Gastrocnemius medialis (tissue), 4 donors: ENCODE results near the gene AFAP1L2. TPM values are rescaled to one million over a fixed set of nuclear protein-coding genes. Genes with fewer than 3 reads are reported as not detected.

Experiments used
- ATAC-seq, 2 donors: fragments of 150-250 bp; one replicate each; pipeline ENCODE4 v1.9.1; 2016
- DNase-seq, 2 donors: peaks; one replicate each; pipeline ENCODE4 v3.0.0-alpha.2; 2019
- H3K27ac ChIP-seq, 4 donors: fragments of 200-600 bp; sonication (generic); 1 replicate in 1 of 4; 2 replicates in 3 of 4; pipeline ENCODE4 v1.5.1; 2016 to 2018; ENCODE audit warnings: mild to moderate bottlenecking in 2 of 4, moderate library complexity in 1 of 4
- H3K27me3 ChIP-seq, 3 donors: fragments of 200-600 bp; sonication (generic) in 2 of 3; 1 replicate in 1 of 3; 2 replicates in 2 of 3; pipeline versions ENCODE4 v1.5.1 to v1.6.0; 2016 to 2019; ENCODE audit warnings: mild to moderate bottlenecking in 1 of 3, moderate library complexity in 1 of 3
- H3K36me3 ChIP-seq, 2 donors: fragments of 200-600 bp; sonication (generic) in 1 of 2; one replicate each; pipeline ENCODE4 v1.5.1; 2017 to 2018
- H3K4me1 ChIP-seq, 2 donors: fragments of 200-600 bp; sonication (generic) in 1 of 2; one replicate each; pipeline ENCODE4 v1.5.1; 2016 to 2017; ENCODE audit warnings: mild to moderate bottlenecking in 2 of 2
- H3K4me3 ChIP-seq, 4 donors: fragments of 200-600 bp; sonication (generic) in 3 of 4; 1 replicate in 1 of 4; 2 replicates in 3 of 4; pipeline ENCODE4 v1.5.1; 2016 to 2019; ENCODE audit warnings: mild to moderate bottlenecking in 2 of 4
- H3K9me3 ChIP-seq, 3 donors: fragments of 200-600 bp; sonication (generic) in 2 of 3; 1 replicate in 1 of 3; 2 replicates in 2 of 3; pipeline ENCODE4 v1.5.1; 2016 to 2019
- POLR2A ChIP-seq, 2 donors: fragments of 450-650 bp; IDR thresholded peaks; one replicate each; pipeline ENCODE4 v1.6.1; 2017; ENCODE audit warnings: antibody characterized with exemption in 2 of 2, mild to moderate bottlenecking in 2 of 2, moderate library complexity in 2 of 2
- in situ Hi-C, 4 donors: fragments of 200-750 bp; cut with MboI; loops; one replicate each; pipeline versions ENCODE4 v1.15.0 to v1.8.0; 2017; ENCODE audit warnings: low sequenced_read_pairs in 4 of 4
- intact Hi-C: fragments of 100-400 bp; cut with DNase I; formaldehyde crosslinking; loops from one replicate; pipeline ENCODE4 v1.15.1; 2023; ENCODE audit warnings: low total_unique reads
- total RNA-seq, 4 donors: library from RNA; depleted of rRNA; stranded (reverse); fragments of >200 nt; gene quantifications; one replicate each; pipeline versions ENCODE4 v1.1.0 to v1.2.3, GENCODE V29; 2016
- TF ChIP-seq, protein P1 (sequence below), 5 experiments: fragments of 450-650 bp in 3 of 5; fragments of 200-600 bp in 2 of 5; sonication (generic) in 2 of 5; IDR thresholded peaks in 4 of 5; conservative IDR thresholded peaks in 1 of 5; 1 replicate in 4 of 5; 2 replicates in 1 of 5; pipeline ENCODE4 v1.5.1; 2016 to 2019; ENCODE audit warnings: antibody characterized with exemption in 5 of 5, mild to moderate bottlenecking in 3 of 5, moderate library complexity in 3 of 5

AFAP1L2 gene
- total RNA-seq, 4 donors from 2014 or later, result 1.3 to 3.5 (median 2.1) TPM

DNA sequence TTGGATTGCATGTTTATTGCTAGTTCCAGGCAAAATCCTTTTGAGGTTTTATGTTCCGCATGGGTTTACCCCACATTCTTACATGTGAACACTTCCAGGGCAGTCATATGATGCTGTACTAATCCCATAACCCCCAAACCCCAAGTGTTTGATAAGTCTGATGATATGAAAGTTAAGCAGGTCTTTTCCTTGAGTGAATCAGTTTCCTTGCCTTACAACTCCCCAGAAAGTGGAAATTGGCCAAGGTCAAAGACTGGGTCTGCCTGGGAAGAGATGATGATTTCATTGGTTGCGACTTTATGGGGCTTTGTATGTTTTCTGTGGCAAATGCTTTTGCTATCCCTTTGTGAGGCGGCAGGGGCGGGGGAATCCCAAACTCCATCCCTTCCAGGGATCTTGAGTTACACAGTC is 24.7 kb downstream of the AFAP1L2 start:
- intact Hi-C loops (no loop called here), in situ Hi-C loops (no loop called here)
- H3K27me3 ChIP-seq, result no peaks in the 10 kb centered on the region
- H3K9me3 ChIP-seq, result no peaks in the 10 kb centered on the region
- H3K4me3 ChIP-seq, result no peak overlapping the region
- no peaks in the 10 kb centered on the region for H3K4me1 ChIP-seq
- DNase-seq (no peak), ATAC-seq (no peak)
- no peaks in the 10 kb centered on the region for H3K36me3 ChIP-seq
- H3K27ac ChIP-seq, result no peak overlapping the region
- TF ChIP-seq POLR2A (IDR thresholded peaks at IDR 0.05), result no peak
- TF ChIP-seq, protein P1, sequence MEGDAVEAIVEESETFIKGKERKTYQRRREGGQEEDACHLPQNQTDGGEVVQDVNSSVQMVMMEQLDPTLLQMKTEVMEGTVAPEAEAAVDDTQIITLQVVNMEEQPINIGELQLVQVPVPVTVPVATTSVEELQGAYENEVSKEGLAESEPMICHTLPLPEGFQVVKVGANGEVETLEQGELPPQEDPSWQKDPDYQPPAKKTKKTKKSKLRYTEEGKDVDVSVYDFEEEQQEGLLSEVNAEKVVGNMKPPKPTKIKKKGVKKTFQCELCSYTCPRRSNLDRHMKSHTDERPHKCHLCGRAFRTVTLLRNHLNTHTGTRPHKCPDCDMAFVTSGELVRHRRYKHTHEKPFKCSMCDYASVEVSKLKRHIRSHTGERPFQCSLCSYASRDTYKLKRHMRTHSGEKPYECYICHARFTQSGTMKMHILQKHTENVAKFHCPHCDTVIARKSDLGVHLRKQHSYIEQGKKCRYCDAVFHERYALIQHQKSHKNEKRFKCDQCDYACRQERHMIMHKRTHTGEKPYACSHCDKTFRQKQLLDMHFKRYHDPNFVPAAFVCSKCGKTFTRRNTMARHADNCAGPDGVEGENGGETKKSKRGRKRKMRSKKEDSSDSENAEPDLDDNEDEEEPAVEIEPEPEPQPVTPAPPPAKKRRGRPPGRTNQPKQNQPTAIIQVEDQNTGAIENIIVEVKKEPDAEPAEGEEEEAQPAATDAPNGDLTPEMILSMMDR (IDR thresholded peaks at IDR 0.05 in 4 of 5, conservative IDR thresholded peaks at IDR 0.05 in 1 of 5), result no peak

DNA sequence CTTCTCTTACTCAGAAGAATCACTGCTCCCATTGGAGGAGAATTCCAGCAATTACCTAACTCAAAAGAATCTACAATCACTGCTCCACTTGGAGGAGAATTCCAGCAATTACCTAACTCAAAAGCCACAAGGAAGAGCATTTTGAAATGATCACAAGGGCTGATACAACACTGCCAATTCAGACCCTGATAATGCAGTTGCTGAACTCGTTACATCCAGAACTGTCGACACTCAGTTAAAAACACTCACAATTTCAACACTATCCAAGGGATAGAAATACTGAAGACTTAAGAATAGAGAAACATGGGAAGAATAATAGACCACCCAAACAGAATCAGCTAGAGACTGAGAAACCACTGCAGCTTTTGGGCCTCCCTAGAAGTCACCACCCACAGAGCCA is 27.8 kb downstream of the AFAP1L2 start:
- H3K27me3 ChIP-seq, result peaks cover 0 to 3% (median 0%) of the 10 kb centered on the region in 3 donors
- H3K9me3 ChIP-seq, result no peaks in the 10 kb centered on the region
- in situ Hi-C loops (no loop called here), intact Hi-C loops (no loop called here)
- TF ChIP-seq POLR2A (IDR thresholded peaks at IDR 0.05), result no peak
- TF ChIP-seq, protein P1 (IDR thresholded peaks at IDR 0.05 in 4 of 5, conservative IDR thresholded peaks at IDR 0.05 in 1 of 5), result no peak
- H3K27ac ChIP-seq, result no peak overlapping the region
- no peaks in the 10 kb centered on the region for H3K36me3 ChIP-seq
- DNase-seq (no peak), ATAC-seq (no peak)
- no peaks in the 10 kb centered on the region for H3K4me1 ChIP-seq
- H3K4me3 ChIP-seq, result no peak overlapping the region

DNA sequence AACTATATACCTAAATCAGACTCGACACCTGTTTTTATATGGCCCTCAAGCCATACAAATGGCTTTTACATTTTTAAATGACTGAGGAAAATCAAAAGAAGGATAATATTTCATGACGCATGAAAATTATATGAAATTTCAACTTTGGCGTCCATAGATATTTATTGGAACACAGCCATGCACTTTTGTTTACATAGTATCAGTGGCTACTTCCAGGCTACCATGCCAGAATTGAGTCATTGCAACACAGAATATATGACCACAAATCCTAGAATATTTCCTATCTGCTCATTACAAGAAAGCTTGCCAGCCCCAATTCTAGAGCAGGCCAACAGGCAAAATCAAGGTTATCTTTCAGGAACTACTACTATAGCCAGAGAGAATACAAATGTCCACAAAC is 29.3 kb downstream of the AFAP1L2 start:
- H3K9me3 ChIP-seq, result no peaks in the 10 kb centered on the region
- peaks cover 0 to 3% (median 0%) of the 10 kb centered on the region in 3 donors for H3K27me3 ChIP-seq
- in situ Hi-C loops (no loop called here), intact Hi-C loops (no loop called here)
- DNase-seq (no peak), ATAC-seq (no peak)
- H3K36me3 ChIP-seq, result no peaks in the 10 kb centered on the region
- H3K4me3 ChIP-seq, result no peak overlapping the region
- no peak for TF ChIP-seq POLR2A (IDR thresholded peaks at IDR 0.05)
- TF ChIP-seq, protein P1 (IDR thresholded peaks at IDR 0.05 in 4 of 5, conservative IDR thresholded peaks at IDR 0.05 in 1 of 5), result no peak
- H3K4me1 ChIP-seq, result no peaks in the 10 kb centered on the region
- no peak overlapping the region for H3K27ac ChIP-seq

DNA sequence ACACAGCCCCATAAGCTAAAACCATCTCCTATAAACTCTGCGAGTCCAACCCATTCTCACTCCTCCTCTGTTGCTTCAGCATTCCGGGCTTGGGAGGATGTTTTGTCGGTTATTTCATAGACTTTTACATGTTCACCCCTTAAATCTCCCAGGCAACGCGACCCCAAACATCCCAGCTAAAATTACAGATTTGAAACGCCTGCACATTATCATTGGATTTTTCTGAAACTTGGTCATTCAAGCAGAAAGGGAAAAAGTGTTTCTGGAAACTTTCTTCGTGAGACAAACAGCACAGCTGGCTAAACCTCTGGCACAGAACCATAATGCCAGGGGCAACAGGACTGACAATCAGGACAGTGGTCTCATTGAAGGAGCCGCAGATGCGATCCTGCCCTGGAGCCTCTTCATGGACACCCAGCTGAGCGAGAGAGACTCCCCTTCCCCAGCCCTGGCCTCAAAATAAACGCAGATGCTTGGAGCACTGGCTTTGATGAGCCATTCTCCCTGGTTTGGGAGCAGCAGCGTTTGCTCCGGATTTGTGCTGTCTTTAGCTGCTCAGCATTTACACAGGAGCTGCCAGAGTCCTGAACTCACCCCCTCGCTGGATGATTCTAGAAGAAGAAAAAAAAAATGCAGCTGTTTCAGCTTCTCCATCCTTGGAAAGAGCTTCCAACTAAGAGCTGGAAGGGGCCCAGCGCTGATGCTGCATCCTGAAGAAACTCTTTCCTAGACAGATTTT is 30.1 kb downstream of the AFAP1L2 start:
- Histone ChIP-seq H3K4me1 (no peaks in the 10 kb centered on the region), H3K36me3 (no peaks in the 10 kb centered on the region), H3K4me3 (no peak overlapping the region), H3K27ac (peak overlapping the region; percentile 4 to 62 (median 28)), H3K27me3 (peaks cover 0 to 3% (median 0%) of the 10 kb centered on the region in 3 donors), H3K9me3 (no peaks in the 10 kb centered on the region)
- ATAC-seq, result peak; percentile 44 to 63
- peak in 1 of 2 donors; percentile 18 for DNase-seq
- in situ Hi-C loops, result no loop called here
- no peak for TF ChIP-seq POLR2A (IDR thresholded peaks at IDR 0.05)
- TF ChIP-seq, protein P1 (IDR thresholded peaks at IDR 0.05 in 4 of 5, conservative IDR thresholded peaks at IDR 0.05 in 1 of 5), result no peak
- intact Hi-C loops, result no loop called here
